BJ (cell line): ENCODE measurements around the gene SLFN12. TPM values are rescaled to one million over a fixed set of nuclear protein-coding genes. Genes with fewer than 3 reads are reported as not detected.

Source experiments
- CTCF ChIA-PET: fragments of 350-600 bp; formaldehyde crosslinking; extraction: SDS; loops from one replicate; lab custom pipeline; 2021; ENCODE audit warnings: antibody characterized with exemption, inconsistent platforms; lab: Yijun Ruan, JAX
- POLR2A ChIA-PET: fragments of 300-600 bp; sonication (Branson Sonifier 250); formaldehyde crosslinking; extraction: SDS; loops from one replicate; lab custom pipeline; 2021; ENCODE audit warnings: antibody characterized with exemption; lab: Charles Lee
- DNase-seq: peaks from one replicate; pipeline ENCODE4 v3.0.0-alpha.2; 2011; ENCODE audit warnings: low read depth
- H3K27me3 ChIP-seq: 2 replicates; pipeline ENCODE4 v1.6.0; 2011; ENCODE audit warnings: low read length; ENCODE audit not compliant: control insufficient read depth, insufficient read depth
- H3K36me3 ChIP-seq: 2 replicates; pipeline ENCODE4 v1.5.1; 2011; ENCODE audit warnings: low read length; ENCODE audit not compliant: control insufficient read depth, insufficient read depth
- H3K4me3 ChIP-seq: 2 replicates; pipeline ENCODE4 v1.5.1; 2011; ENCODE audit warnings: low read depth, mild to moderate bottlenecking, control low read depth, low read length
- CTCF ChIP-seq: IDR thresholded peaks from 2 replicates; pipeline ENCODE4 v1.5.1; 2011; ENCODE audit warnings: low read depth, mild to moderate bottlenecking, control low read depth, inconsistent platforms, low read length, moderate library complexity; ENCODE audit not compliant: insufficient read depth
- polyA plus RNA-seq: library from polyadenylated mRNA; depleted of rRNA; stranded (reverse); fragments of >200 nt; gene quantifications from 2 replicates; pipeline ENCODE4 v1.2.3, GENCODE V29; 2011; rRNA removed
- small RNA-seq: library from RNA; depleted of rRNA; stranded (forward); fragments of <200 nt; gene quantifications from one replicate; pipeline ENCODE3, GENCODE V24; 2012; ENCODE audit warnings: low replicate concordance, low read depth; ENCODE audit not compliant: insufficient read length

The SLFN12 gene
- polyA plus RNA-seq, 1 experiment: 8.6 TPM

DNA sequence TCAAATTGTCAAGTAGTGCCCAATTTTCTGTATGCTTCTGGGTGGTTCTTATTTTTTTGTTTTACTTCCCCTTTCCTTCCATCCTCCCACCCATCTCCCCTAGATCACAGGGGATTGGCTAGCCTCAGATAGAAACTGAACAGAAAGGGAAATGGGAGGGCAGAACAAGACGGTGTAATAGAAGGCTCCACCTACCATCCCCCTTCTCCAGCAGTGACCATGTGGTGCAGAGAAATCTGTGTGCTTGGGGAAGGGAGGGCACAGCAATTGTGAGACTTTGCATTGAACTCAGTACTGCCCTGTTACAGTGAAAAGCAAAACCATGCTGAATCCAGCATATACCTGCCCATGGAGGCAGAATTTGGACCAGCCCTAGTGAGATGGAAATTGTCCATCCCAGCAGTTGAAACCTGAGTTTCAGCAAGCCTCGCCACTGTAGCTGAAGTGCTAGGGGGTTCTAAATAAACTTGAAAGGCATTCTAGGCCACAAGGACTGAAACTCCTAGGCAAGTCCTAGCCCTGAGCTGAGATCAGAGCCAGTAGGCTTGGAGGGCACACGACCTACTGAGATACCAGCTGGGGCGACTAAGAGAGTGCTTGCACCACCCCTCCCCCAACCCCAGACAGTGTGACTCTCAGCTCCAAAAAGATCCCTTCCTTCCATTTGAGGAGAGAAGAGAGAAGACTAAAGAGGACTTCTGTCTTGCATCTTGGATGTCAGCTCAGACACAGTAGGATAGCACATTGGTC is 64.0 kb downstream of the SLFN12 start:
- Histone ChIP-seq H3K36me3 (peaks cover 5% of the 10 kb centered on the region), H3K4me3 (no peak overlapping the region), H3K27me3 (no peaks in the 10 kb centered on the region)
- no peak for DNase-seq
- ChIA-PET POLR2A (no interaction called here), CTCF (no interaction called here)
- TF ChIP-seq CTCF: no peak

GRCh38 chr17:35361027-35361426 is 71.3 kb downstream of the SLFN12 start:
- H3K36me3 ChIP-seq: peaks cover 3% of the 10 kb centered on the region
- ChIA-PET CTCF (no interaction called here), POLR2A (no interaction called here)
- no peaks in the 10 kb centered on the region for H3K27me3 ChIP-seq
- H3K4me3 ChIP-seq: no peak overlapping the region
- TF ChIP-seq CTCF: no peak
- DNase-seq: no peak

Small RNA genes lying within 50 kb of the gene (small RNA-seq; reads per million reads assigned to genes)
- gene AC060766.3 (not detected), gene AC060766.5 (not detected)

Other genes starting within 250 kb of the SLFN12 start
- gene SLC35G3, start 238.1 kb downstream of the SLFN12 start, polyA plus RNA-seq: not detected in 2 replicates
- 32.6 and 65.3 TPM in 2 replicates for gene SLFN5, start 189.4 kb downstream of the SLFN12 start, polyA plus RNA-seq
- 14.5 and 21.2 TPM in 2 replicates for gene SLFN11, start 58.9 kb downstream of the SLFN12 start, polyA plus RNA-seq
- gene SLFN13, start 16.3 kb upstream of the SLFN12 start, polyA plus RNA-seq: 1.3 and 1.7 TPM in 2 replicates
- not detected in 2 replicates for gene SLFN12L, start 105.2 kb upstream of the SLFN12 start, polyA plus RNA-seq
- not detected in 2 replicates for gene SLFN14, start 128.3 kb upstream of the SLFN12 start, polyA plus RNA-seq
- gene PEX12, start 146.1 kb upstream of the SLFN12 start, polyA plus RNA-seq: 8.5 and 11.0 TPM in 2 replicates
- gene AP2B1, start 154.8 kb upstream of the SLFN12 start, polyA plus RNA-seq: 122 and 151 TPM in 2 replicates